Measurements from ENCODE around the gene CYB561.

DNA sequence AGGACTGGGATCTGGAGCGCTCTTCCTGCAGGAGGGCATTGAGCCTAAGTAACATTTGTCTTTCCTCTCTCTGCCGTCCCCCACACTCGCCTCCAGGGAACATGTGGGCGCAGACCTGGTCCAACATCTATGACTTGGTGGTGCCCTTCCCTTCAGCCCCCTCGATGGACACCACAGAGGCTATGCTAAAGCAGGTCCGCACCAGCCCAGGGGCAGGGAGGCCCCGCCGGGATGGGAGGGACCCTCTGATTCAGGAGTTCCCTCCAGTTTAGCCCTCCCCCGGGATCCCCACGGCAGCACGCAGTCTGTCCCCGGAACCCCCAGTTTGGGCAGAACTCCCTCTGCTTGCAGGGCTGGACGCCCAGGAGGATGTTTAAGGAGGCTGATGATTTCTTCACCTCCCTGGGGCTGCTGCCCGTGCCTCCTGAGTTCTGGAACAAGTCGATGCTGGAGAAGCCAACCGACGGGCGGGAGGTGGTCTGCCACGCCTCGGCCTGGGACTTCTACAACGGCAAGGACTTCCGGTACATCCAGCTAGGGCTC is 44.8 kb upstream of the CYB561 start:
- TF ChIP-seq, protein P1, sequence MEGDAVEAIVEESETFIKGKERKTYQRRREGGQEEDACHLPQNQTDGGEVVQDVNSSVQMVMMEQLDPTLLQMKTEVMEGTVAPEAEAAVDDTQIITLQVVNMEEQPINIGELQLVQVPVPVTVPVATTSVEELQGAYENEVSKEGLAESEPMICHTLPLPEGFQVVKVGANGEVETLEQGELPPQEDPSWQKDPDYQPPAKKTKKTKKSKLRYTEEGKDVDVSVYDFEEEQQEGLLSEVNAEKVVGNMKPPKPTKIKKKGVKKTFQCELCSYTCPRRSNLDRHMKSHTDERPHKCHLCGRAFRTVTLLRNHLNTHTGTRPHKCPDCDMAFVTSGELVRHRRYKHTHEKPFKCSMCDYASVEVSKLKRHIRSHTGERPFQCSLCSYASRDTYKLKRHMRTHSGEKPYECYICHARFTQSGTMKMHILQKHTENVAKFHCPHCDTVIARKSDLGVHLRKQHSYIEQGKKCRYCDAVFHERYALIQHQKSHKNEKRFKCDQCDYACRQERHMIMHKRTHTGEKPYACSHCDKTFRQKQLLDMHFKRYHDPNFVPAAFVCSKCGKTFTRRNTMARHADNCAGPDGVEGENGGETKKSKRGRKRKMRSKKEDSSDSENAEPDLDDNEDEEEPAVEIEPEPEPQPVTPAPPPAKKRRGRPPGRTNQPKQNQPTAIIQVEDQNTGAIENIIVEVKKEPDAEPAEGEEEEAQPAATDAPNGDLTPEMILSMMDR (IDR thresholded peaks at IDR 0.05) = no peak
- TF ChIP-seq POLR2A (IDR thresholded peaks at IDR 0.05) = no peak
